Fibroblast of the conjunctiva (primary cell): ENCODE data around the gene CCDC136.

ENCODE experiments used
- DNase-seq: peaks from one replicate; pipeline ENCODE4 v3.0.0-alpha.2; 2010; ENCODE audit warnings: low read depth

Gene CCDC136

DNA sequence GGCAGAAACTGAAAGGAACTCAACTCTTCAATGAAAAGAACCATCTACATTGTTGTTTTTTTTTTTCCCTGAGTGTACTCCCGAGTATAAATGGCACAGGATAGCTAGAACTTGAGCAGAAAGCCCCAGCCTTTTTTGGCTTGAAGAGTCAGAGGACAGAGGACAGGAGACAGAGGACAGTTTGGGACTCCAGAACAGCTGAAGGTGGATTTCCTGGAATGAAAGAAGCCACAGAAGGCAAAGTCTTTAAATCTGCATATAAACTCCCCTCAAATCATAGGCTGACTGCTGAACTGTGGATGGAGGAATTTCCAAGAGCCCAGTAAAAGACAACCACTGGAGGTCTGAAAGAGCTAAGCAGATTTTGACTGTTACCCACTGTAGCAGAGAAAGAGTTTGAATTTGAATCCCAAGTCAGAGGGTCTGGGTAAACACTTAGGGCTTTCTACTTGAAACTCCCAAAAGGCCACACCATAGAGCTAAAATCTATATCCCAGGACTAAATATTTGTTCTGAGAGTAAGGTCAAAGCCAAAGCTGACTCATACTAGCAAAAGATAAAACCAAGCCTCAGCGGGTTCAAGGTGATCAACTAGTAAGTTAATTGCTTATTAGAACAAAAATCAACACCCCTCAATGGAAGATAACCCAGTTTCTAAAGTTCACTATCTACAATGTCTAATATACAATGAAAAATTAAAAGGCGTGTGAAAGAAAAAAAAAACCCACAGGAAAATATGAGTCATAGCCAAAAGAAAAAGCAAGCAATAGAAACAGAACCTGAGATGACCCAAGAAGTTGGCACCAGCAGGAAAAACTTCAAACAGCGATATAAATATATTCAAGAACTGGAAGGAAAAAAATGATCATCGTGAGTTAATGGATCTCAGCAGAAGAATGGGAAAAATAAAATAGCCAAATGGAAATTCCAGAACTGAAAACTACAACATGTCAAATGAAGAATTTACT, 14.3 kb upstream of the CCDC136 start:
- no peak for DNase-seq

DNA sequence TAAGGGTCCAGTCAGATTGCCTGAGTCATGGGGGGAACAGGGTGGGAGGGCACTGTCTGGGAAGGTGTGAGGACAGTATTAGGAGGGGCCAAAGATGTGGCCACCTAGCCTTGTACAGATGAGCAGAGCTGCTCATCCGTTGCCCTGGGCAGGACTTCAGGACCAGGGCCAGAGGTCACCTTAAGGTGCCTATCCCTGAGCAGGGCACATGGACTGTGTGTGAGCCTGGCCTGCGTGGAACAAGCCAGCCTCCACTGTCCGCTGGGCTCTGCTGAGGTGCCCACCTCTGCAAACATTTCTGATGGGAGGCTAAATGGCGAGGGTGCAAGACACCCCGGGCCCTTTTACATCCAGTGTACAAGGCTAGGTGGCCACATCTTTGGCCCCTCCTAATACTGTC, 12.8 kb upstream of the CCDC136 start:
- DNase-seq = no peak

DNA sequence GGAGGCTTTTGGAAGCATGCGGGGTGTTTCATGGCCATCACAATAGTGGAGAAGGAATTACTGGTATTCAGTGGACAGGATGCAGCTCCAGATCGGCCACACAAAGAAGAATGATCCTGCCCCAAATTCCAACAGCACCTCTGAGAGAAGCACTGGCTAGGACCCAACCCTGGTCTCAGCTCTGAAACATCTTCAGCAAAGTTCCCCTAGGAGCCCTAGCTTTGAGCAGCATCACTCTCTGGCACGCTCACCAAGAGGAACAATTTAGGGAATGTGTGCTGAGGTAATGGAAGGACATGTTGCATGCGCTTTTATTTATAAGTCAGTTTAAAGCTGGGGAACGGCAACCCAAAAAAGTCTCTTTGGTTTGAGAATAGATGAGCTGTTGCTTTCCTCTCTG, 10.6 kb upstream of the CCDC136 start:
- peak; percentile 52 for DNase-seq

DNA sequence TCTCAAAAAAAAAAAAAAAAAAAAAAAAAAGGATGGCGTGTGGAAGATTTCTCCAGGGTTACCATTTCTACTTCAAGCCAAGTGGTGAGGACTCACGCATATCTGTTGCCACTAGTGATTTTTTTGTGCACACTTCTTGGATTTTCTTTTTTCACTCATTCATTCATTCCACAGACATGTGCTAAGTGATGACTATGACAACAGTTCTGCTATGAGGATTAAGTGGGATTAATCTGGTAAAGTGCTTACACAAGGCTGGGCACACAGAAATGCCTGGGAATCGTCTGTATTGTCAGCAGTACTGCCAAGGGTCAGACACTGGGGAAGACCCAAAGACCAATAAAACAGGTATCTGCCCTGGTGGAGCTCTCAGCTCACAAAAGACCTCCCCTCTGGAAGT, 9.9 kb upstream of the CCDC136 start:
- no peak for DNase-seq

DNA sequence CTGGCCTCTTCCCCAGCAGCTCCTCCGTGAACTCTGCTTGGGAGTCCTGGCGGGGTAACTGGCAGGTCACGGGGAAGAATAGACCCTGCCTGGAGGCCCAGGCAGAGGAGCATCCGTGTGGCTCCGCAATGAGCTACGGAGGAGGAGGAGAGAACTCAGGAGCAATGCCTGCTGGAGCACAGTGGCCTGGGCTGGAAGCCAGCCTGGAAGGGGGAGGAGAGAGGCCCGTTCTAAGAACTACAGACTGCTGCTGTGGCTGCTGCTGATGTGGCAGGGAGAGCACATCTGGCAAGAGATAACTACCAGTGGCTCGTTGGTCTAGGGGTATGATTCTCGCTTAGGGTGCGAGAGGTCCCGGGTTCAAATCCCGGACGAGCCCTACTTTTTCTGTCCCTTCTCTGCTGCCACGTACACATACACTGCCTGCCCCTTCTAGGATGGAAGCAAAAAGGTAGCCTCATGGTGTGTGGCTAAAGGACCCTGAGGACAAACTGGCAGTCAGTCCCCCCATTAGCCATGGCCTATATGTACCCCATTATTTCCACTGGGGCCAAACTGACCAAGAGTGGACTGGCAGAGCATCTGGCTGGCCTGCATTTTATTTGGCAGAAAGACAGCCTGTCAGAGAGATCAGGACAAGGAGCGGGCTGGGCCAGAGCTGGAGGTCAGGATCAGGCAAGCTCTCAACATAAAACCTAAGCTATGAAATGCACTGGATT, 8.5 kb upstream of the CCDC136 start:
- DNase-seq = peak; percentile 87

DNA sequence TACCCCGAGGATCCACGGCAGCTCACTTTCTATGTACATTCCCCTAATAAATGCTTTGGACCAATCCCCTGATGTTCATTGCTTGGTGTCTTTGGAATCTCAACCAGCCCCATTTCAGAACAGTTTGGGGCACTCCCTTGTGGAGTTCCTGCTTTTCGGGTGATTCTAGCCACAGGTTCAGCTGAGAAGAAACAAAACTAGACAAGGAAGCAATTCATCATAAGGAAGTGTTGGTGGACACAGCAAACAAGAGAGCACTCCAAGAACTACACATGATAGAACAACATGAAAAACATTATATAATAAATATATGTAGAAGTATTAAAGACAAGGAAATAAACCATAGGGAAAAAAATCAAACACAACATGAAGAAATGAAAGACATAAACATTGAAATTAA, 6.0 kb upstream of the CCDC136 start:
- no peak for DNase-seq

DNA sequence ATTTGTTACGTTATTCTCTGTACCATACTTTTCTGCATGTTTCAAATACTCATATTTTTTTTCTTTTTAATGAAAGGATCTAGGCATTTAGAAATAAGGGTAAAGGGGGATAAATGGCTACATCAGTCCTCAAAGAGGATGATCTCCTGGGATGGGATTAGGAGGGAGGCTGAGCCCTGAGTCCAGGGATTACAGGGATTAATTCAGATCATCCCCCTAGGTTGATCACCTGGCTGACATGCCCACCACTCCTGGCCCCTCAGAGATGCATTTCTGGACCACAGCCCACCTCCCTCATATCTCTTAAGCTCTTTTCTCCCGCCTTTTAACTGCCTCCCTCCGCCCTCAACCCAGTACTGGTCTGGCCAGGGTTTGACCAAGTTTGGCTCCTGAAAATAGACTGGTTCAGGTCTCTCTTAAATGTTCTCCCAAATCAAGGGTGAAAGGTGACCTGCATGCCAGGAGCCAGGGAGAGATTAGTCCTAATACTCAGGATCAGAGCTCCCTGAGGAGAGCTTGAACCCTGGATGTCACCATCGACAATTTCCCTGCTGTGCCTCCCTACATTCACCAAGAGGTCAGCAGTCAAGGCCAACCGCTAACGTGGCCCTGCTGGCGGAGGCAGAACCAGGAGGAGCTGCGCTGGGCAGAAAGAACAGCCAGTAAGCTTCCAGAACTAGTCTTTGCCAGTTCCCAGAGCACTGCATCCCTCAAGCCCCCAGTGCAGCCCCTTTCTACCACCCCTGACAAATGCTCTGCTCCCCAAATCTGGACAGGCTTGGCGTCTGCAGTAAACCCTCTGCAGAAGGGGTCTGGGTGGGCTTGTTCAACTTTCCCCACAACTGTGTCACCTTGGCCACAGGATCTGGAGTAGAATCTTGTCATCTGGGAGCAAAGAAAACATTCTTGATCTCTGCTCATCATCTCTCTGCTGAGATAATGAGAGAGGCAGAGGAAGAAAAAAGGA, 3.0 kb upstream of the CCDC136 start:
- DNase-seq = no peak

DNA sequence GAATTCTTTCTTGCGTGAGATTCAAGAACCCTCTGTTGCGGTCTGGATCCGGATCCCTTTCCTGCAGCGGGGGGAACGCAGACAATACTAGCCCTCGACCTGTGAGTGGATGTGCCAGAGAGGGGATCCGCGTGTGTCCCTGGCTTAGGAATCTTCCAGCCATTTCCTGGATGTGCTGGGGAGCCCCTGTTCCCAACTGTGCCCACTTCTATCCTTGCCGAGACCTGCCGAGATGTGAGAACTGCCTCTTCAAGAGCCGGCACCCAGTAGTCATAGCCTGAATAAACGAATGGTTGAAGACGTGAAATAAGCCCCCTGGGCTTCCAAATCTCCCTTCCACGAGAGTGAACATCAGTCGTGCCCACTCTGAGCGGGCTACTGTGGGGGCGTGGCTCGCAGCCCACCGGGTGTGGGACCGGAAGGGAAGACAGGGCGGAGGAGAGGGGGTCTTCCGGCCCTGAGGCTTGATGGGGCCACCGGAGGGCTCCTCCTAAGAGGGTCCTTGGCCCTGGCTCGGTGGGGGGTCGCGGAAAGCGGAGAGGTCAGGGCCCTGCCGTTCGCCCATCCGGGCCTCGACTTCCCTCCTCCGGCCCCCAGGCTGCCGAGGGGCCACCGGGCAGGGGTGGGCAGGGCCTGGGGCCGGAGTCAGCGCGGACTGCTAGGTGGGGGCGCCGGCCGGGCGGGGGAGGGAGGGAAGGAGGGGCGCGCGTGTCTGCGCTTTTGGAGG, 1.3 kb upstream of the CCDC136 start:
- no peak for DNase-seq

DNA sequence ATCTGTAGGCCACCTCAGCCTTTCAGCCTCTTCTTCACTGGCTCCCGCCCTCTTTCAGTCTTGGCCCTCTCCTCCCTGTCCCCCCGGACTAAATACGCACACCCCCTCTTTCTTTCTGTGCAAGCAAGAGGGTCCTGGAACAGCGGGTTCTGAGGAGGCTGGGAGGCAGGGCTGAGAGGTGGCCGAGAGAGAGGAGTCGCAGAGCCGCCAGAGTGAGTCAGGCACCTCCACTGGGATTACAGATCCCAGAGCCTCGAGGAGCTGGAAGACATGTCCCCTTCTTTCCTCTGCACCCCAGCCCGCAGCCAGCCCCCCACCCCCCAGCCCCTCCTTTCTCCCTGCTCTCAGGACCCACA, 182 bp downstream of the CCDC136 start:
- DNase-seq = no peak

DNA sequence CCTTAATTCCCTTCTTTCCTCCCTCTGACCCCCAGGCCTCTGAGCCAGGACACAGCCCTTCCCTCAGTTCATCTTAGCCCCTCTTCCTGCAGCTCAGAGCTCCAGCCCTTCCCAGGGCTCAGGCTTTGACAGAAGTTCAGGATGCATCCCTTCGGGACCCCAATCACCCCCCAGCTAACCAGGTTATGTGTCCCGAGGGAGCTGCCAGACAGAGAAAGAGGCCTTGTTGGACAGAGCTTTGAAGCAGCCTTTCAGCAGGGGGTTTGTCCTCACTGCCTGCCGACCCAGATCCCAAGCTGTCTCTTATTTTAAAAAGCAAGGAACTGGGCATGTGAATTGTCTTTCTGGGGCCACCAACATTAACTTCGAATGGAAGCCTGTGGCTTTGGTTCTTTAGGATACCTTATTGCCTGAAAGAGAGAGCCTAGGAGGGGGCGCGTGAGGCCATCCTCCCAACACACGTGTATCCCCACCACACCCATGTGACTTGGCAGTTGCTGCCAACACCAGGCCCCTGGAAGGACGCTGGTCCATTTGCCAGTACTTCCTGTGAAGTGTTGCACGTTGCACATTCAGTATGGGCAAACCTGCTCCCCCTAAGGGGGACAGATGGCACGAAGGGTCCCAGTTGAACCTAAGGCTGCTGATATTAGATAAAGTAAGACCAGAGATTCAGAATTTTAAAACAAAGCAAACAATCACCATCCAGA, 858 bp downstream of the CCDC136 start:
- DNase-seq = no peak

DNA sequence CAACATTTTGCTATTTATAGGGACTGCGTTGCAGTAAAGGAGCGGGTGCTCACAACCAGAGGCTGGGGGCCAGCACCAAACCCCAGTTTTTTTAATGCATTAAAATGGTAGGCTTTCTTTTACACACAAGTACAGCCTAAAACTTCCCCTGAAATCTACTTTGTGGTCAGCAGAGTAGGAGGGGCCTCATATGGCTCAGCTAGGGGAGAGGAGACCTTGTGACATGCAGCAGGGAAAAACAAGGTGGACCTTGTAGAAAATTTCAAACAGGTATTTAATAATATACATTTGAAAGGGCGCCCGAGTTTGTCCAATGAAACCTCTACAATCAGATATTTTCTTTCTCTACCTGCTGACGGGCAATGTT, 1.4 kb downstream of the CCDC136 start:
- DNase-seq = no peak

DNA sequence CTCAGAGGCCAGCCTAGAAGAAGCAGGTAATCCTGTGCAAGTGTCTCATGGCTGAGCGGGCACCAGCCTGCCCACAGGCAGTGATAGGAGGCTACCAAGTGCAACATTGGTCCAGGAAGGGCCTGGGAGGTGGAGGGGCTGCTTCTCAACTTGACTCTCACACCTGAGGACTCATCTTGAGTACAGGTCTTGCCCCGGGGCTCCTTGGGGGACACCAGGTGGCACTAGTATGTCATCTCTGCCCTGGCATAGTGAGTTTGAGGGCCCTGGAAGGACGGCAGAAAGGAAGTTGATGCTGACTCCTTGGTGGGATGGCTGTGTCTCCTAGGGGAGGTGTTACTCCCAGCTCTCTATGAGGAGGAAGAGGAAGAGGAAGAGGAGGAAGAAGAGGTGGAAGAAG, 2.3 kb downstream of the CCDC136 start:
- DNase-seq = no peak

DNA sequence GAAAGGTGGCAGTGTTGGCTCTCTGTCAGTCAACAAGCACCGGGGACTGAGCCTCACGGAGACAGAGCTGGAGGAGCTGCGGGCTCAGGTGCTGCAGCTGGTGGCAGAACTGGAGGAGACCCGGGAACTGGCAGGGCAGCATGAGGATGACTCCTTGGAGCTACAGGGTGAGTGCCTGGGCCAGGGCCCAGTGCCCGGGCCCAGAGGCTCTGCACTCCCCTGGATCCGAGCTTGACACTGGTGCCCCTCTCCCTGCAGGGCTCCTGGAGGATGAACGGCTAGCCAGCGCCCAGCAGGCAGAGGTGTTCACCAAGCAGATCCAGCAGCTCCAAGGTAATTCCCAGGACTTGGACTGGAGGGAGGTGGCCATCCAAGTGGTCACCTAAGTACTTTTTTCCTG, 2.7 kb downstream of the CCDC136 start:
- DNase-seq = no peak

DNA sequence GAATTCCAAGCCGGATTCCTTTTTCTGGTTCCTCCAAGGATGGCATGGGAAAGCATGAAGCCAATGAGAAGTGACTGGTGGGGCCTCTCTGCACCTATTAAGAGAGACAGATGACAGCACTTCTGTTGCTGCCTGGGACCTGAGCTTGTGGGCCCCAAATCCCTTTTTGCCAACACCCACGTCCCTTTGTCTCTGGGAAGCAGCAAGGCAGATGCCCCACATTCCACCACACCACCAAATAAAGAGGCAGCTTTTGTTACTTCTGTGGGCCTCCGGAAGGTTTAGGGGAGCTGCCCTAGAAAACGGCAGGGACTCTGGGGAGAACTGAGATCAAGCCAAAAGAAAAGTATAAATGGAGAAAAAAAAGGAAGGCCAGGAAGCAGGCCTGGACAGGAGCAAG, 3.4 kb downstream of the CCDC136 start:
- no peak for DNase-seq

DNA sequence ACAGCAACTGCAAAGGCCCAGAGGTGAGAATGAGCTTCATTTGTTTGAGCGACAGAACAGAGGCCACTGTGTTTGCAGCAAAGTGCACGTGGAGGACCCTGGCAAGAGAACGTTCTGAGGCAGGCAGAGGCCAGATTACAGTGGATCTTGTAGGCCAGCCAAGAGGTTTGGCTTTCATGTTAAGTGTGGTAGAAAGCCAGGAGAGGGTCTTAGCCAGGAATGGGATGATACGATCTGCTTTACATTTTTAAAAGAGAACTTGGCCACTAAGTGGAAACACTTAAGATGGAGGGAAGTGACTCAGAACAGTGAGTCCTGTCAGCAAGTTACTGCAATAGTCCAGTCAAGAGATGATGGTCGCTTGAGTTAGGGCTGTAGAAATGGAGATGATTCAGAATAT, 4.6 kb downstream of the CCDC136 start:
- DNase-seq = peak; percentile 86

DNA sequence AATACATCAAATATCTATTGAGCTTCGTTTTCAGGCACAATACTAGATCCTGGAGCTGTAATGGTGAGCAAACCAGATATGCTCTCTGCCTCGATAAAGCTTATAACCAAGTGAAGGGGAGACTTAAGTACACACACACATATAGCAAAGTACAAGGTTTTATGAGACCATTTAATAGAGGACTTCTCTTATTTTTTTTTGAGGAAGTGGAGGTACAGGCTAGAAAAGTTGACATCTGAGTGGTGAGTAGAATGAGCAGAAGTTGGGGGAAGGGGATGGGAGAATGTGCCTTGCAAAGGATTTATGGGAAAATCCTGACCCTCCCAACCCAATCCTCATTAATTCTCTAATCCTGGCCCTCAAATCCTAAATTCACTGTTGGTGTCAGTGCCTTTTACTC, 7.7 kb downstream of the CCDC136 start:
- DNase-seq = no peak

DNA sequence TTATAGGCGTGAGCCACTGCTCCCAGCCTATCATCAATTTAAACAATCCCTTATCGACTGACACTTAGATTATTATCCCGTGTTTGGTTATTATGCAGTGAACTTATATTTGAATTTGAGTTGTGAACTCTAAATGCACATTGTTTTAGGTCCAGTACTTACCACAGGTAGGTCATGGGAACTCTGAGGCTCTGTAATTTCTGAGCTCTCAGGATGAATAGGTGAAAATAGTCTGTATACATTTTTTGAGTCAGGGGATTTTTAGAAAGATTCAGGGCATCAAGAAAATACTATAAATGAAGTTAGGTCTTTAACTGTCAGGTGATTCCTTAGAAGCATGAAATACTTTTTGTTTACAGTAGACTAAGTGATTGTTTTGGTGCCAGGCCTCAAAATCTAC, 8.8 kb downstream of the CCDC136 start:
- DNase-seq = no peak

DNA sequence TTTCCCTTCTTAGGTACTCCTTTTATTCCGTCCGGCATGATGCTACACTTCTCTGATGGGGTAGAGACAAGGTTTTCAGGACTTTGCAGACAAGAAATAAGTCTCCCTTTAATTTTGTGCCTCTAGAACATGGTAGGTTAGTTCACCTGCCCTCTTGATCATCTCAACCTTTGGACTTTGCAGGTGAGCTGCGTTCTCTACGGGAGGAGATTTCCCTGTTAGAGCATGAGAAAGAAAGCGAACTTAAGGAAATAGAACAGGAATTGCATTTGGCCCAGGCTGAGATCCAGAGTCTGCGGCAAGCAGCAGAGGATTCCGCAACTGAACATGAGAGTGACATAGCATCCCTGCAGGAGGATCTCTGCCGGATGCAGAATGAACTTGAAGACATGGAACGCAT, 9.2 kb downstream of the CCDC136 start:
- DNase-seq = no peak

DNA sequence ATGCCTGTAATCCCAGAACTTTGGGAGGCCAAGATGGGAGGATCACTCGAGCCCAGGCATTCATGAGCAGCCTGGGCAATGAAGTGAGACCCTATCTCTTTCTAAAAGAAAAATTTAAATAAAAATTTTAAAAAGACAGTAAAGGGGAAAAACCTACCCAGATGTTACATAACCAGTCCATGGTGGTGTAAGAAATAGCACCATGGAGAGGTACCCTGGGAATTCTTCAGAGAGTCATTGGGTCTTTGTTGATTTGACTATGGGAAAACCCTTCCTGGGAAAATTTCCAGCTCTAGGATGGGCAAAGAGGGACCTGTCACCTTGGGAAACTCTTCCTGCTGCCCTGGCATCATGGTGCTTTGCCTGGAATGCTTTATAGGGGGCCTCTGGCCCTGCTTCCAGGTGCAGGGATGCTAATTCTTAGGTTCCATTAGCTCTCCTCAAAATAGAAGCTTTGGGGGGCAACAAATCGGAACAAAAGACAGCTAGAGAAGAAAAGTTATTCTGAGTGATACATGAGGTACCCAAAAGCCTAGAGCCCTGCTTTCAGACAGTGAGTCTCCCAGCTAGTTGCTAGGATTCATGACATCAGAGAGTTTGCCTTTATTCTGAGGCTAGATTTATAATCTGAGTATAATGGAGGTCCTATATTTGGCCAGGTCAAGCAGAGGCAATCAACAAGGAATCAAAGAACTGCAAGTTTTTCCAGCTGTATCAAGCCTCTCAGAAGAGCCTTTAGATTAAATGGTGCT, 10.1 kb downstream of the CCDC136 start:
- DNase-seq = no peak

DNA sequence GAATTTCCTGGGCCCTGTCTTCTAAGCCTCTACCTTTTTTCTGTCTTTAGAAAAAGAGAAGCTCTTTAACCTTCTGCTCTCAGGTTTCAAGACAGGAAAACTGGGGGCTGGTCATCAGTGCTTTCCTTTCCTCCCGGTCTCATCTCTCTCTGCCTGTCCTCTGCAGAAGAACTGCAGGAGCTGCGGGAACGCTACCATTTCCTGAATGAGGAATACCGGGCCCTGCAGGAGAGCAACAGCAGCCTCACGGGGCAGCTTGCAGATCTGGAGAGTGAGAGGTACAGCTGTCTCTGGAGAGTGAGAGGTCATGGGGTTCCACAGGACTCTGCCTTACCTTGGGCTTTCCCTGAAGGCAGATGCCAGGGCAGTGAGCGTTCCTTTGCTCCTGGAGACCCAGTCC, 12.7 kb downstream of the CCDC136 start:
- DNase-seq = no peak
